SKM-1 treated with dmso at 0.1 percent for 144 hours (cell line): ENCODE data around the gene CR2.
"Not testable (repeated sequence)": the region's sequence is repeated elsewhere in the genome, so short reads cannot be mapped to it uniquely, and the experiment has no call there.

Source experiments
- DNase-seq: peaks from one replicate; lab custom pipeline; 2025; ENCODE audit not compliant: unreplicated experiment; lab: John Stamatoyannopoulos, UW

CR2 gene

GRCh38 chr1:207503950-207504349 is 49.8 kb downstream of the CR2 start:
- DNase-seq = no peak

GRCh38 chr1:207504438-207504837 is 50.3 kb downstream of the CR2 start:
- no peak for DNase-seq

GRCh38 chr1:207510444-207510843 is 56.3 kb downstream of the CR2 start:
- no peak for DNase-seq

GRCh38 chr1:207514890-207515289 is 60.8 kb downstream of the CR2 start:
- DNase-seq = no peak

- no peak for DNase-seq
Measured at GRCh38 chr1:207516729-207517128, 62.6 kb downstream of the CR2 start.

- no peak for DNase-seq
Measured at GRCh38 chr1:207518608-207519236, 64.6 kb downstream of the CR2 start.

- no peak for DNase-seq
Measured at GRCh38 chr1:207519505-207520399, 65.6 kb downstream of the CR2 start.

GRCh38 chr1:207520400-207521345 is 66.5 kb downstream of the CR2 start:
- not testable (repeated sequence) for DNase-seq

- DNase-seq = not testable (repeated sequence)
Measured at GRCh38 chr1:207525239-207525638, 71.1 kb downstream of the CR2 start.

- not testable (repeated sequence) for DNase-seq
Measured at GRCh38 chr1:207528401-207528800, 74.3 kb downstream of the CR2 start.

- not testable (repeated sequence) for DNase-seq
Measured at GRCh38 chr1:207536263-207536662, 82.1 kb downstream of the CR2 start.
